Heart right ventricle (tissue), 16 donors: ENCODE results near the gene CYTH2. TPM values are rescaled to one million over a fixed set of nuclear protein-coding genes. Genes with fewer than 3 reads are reported as not detected.

Experiments
- ATAC-seq, 8 donors: fragments of 200-7000 bp; cut with Tn5 transposase; one replicate each; pipeline ENCODE4 v1.9.1; 2020; ENCODE audit warnings: mild to moderate bottlenecking in 8 of 8, moderate library complexity in 8 of 8, moderate number of reproducible peaks in 1 of 8
- DNase-seq, 2 donors: peaks; one replicate each; pipeline ENCODE4 v3.0.0-alpha.2; 2020
- H3K27ac ChIP-seq, 10 donors: fragments of 200-600 bp; sonication (generic) in 2 of 10; one replicate each; pipeline versions ENCODE4 v1.5.0 to v1.8.0; 2020 to 2022; ENCODE audit warnings: mild to moderate bottlenecking in 3 of 10
- H3K27me3 ChIP-seq, 7 donors: fragments of 200-600 bp; one replicate each; pipeline ENCODE4 v1.8.0; 2021 to 2022; ENCODE audit warnings: mild to moderate bottlenecking in 2 of 7
- H3K36me3 ChIP-seq, 9 donors: fragments of 200-600 bp; sonication (generic) in 1 of 9; one replicate each; pipeline versions ENCODE4 v1.5.0 to v1.8.0; 2020 to 2022; ENCODE audit warnings: mild to moderate bottlenecking in 2 of 9
- H3K4me1 ChIP-seq, 9 donors: fragments of 200-600 bp; sonication (generic) in 1 of 9; one replicate each; pipeline versions ENCODE4 v1.5.0 to v1.8.0; 2020 to 2022; ENCODE audit warnings: mild to moderate bottlenecking in 4 of 9
- H3K4me3 ChIP-seq, 10 donors: fragments of 200-600 bp; sonication (generic) in 2 of 10; one replicate each; pipeline versions ENCODE4 v1.5.0 to v1.8.0; 2020 to 2022; ENCODE audit warnings: mild to moderate bottlenecking in 7 of 10, moderate library complexity in 2 of 10
- H3K9me3 ChIP-seq, 11 donors: fragments of 200-600 bp in 10 of 11; sonication (generic) in 2 of 11; one replicate each; pipeline versions ENCODE4 v1.5.0 to v1.8.0; 2013 to 2022; ENCODE audit warnings: mild to moderate bottlenecking in 2 of 11, control low read depth in 1 of 11, moderate library complexity in 1 of 11
- CTCF ChIP-seq, 9 donors: fragments of 200-600 bp; sonication (generic) in 2 of 9; IDR thresholded peaks; one replicate each; pipeline versions ENCODE4 v1.5.0 to v1.8.0; 2021 to 2022; ENCODE audit warnings: antibody characterized with exemption in 9 of 9, mild to moderate bottlenecking in 5 of 9, moderate library complexity in 1 of 9
- WGBS, 2 donors: extraction: QIAGEN DNeasy Blood & Tissue Kit; methylation state at CpG; one replicate each; pipeline ENCODE4 v1.1.7; 2013; ENCODE audit warnings: inconsistent platforms in 1 of 2; 5-methylcytosine and 5-hydroxymethylcytosine counted together
- intact Hi-C, 10 donors: fragments of 100-400 bp; cut with DNase I; formaldehyde crosslinking; loops; one replicate each; pipeline versions ENCODE4 v1.11.1 to v1.14.2; 2022
- polyA plus RNA-seq, 2 donors: library from polyadenylated mRNA; stranded (reverse); fragments of 200-250 nt; gene quantifications; one replicate each; pipeline ENCODE4 v1.2.3, GENCODE V29; 2013
- total RNA-seq, 10 donors: library from RNA; stranded (reverse); fragmentation: NEBNext Ultra II Directional in 3 of 10; extraction: Animal tissue kit (Norgen Biotek cat#: 25700) in 3 of 10; gene quantifications; one replicate each; pipeline versions ENCODE4 v1.2.1 to v1.2.4, GENCODE V29; 2021 to 2023
- donor health status: Arrhythmogenic right ventricular cardiomyopathy.
- donor health status: ischemic (EF 13 %, LVEDD 7.1; RV severe dilation, severe dysfunction).
- donor health status: healthy with polysubstance abuse.
- donor health status: DM: no; HTN: yes; CAD: no.
- donor health status: DM: no; HTN: no; CAD: no.
- donor health status: ischemic (EF 25% LVEDD 6.9; RV normal size, moderate dysfunction).
- donor health status: ischemic (EF 25% LVEDD 5.7; RV mildly dilated, moderate dysfunction).
- donor health status: healthy.
- donor health status: DM: yes; HTN: yes; CAD: no.
- donor health status: Ischemic cardiomyopathy.
- donor health status: ischemic (EF 35%, LVEDD 5.7; RV mildly dilated, moderate dysfunction).
- donor health status: nonischemic (EF 11% LVEDD 7.7; RV severe dilation, severe dysfunction).
- donor health status: DM: yes; HTN: yes; CAD: no.
- donor health status: PGD.
- donor health status: ischemic (EF 29% LVEDD 5.4; RV normal size, mild dysfunction).
- donor health status: nonischemic (EF 23%, LVEDD 6.1; RV moderate dilation, normal function).

The CYTH2 gene
- total and polyA plus RNA-seq, 12 donors = 25.8 to 41.9 (median 32.2) TPM

- H3K4me1 ChIP-seq = no peaks in the 10 kb centered on the region
- no peak for DNase-seq
- no peak overlapping the region for H3K27ac ChIP-seq
- ATAC-seq = no peak
- peaks cover 0 to 50% (median 19%) of the 10 kb centered on the region in 11 donors for H3K9me3 ChIP-seq
- peaks cover 0 to 12% (median 5%) of the 10 kb centered on the region in 7 donors for H3K27me3 ChIP-seq
- no peak for TF ChIP-seq CTCF (IDR thresholded peaks at IDR 0.05)
- no peaks in the 10 kb centered on the region for H3K36me3 ChIP-seq
- 80 to 89% methylated on average over 2 of the region's 2 CpGs for WGBS, 2 donors
- no peak overlapping the region for H3K4me3 ChIP-seq
- intact Hi-C loops = no loop called here
These were observed 55.1 kb downstream of the CYTH2 start for GRCh38 chr19:48524221-48524620.

GRCh38 chr19:48524732-48525131 is 55.6 kb downstream of the CYTH2 start:
- no peaks in the 10 kb centered on the region for H3K36me3 ChIP-seq
- peaks cover 0 to 54% (median 19%) of the 10 kb centered on the region in 11 donors for H3K9me3 ChIP-seq
- no peak overlapping the region for H3K27ac ChIP-seq
- no peaks in the 10 kb centered on the region for H3K4me1 ChIP-seq
- H3K27me3 ChIP-seq = peaks cover 0 to 7% (median under 1%) of the 10 kb centered on the region in 7 donors
- 96% methylated on average over 5 of the region's 5 CpGs for WGBS, 2 donors
- no peak for DNase-seq
- intact Hi-C loops = no loop called here
- no peak overlapping the region for H3K4me3 ChIP-seq
- TF ChIP-seq CTCF (IDR thresholded peaks at IDR 0.05) = no peak
- ATAC-seq = no peak

- 90 to 94% methylated on average over 4 of the region's 4 CpGs for WGBS, 2 donors
- DNase-seq (no peak), ATAC-seq (no peak)
- peaks cover 0 to 47% (median 16%) of the 10 kb centered on the region in 11 donors for H3K9me3 ChIP-seq
- H3K4me3 ChIP-seq = no peak overlapping the region
- TF ChIP-seq CTCF (IDR thresholded peaks at IDR 0.05) = no peak
- H3K4me1 ChIP-seq = no peaks in the 10 kb centered on the region
- H3K27ac ChIP-seq = no peak overlapping the region
- intact Hi-C loops = no loop called here
- H3K36me3 ChIP-seq = no peaks in the 10 kb centered on the region
- H3K27me3 ChIP-seq = peaks cover 0 to 16% (median 0%) of the 10 kb centered on the region in 7 donors
These were observed 60.0 kb downstream of the CYTH2 start for GRCh38 chr19:48529156-48529555.

GRCh38 chr19:48530066-48530720 is 61.0 kb downstream of the CYTH2 start:
- no peak for ATAC-seq
- TF ChIP-seq CTCF (IDR thresholded peaks at IDR 0.05) = no peak
- Histone ChIP-seq H3K27me3 (peaks cover 0 to 20% (median 0%) of the 10 kb centered on the region in 7 donors), H3K36me3 (no peaks in the 10 kb centered on the region), H3K27ac (no peak overlapping the region), H3K4me3 (no peak overlapping the region), H3K4me1 (no peaks in the 10 kb centered on the region), H3K9me3 (peaks cover 0 to 37% (median 13%) of the 10 kb centered on the region in 11 donors)
- DNase-seq = no peak
- WGBS, 2 donors = 63 to 64% methylated on average over 20 of the region's 20 CpGs
- intact Hi-C loops = no loop called here
